Left renal pelvis (tissue), 4 donors: Measurements from ENCODE around the gene PEX7. TPM values are rescaled to one million over a fixed set of nuclear protein-coding genes. Genes with fewer than 3 reads are reported as not detected.
"Not testable (repeated sequence)": the region's sequence is repeated elsewhere in the genome, so short reads cannot be mapped to it uniquely, and the experiment has no call there.

Experiments
- DNase-seq, 4 donors: peaks; one replicate each; pipeline ENCODE4 v3.0.0-alpha.2; 2013; ENCODE audit warnings: low read depth in 4 of 4, low spot score in 3 of 4
- polyA plus RNA-seq, 4 donors: library from polyadenylated mRNA; unstranded; fragments of 120-200 nt; gene quantifications; one replicate each; pipeline ENCODE4 v1.2.1, GENCODE V29; 2013; ENCODE audit not compliant: insufficient read length in 4 of 4

The PEX7 gene, protein sequence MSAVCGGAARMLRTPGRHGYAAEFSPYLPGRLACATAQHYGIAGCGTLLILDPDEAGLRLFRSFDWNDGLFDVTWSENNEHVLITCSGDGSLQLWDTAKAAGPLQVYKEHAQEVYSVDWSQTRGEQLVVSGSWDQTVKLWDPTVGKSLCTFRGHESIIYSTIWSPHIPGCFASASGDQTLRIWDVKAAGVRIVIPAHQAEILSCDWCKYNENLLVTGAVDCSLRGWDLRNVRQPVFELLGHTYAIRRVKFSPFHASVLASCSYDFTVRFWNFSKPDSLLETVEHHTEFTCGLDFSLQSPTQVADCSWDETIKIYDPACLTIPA
- 10 to 100 TPM in 3 of 4 donors, 1 to 10 TPM in 1; 5.6 to 14.6 (median 12.3) TPM for polyA plus RNA-seq

DNA sequence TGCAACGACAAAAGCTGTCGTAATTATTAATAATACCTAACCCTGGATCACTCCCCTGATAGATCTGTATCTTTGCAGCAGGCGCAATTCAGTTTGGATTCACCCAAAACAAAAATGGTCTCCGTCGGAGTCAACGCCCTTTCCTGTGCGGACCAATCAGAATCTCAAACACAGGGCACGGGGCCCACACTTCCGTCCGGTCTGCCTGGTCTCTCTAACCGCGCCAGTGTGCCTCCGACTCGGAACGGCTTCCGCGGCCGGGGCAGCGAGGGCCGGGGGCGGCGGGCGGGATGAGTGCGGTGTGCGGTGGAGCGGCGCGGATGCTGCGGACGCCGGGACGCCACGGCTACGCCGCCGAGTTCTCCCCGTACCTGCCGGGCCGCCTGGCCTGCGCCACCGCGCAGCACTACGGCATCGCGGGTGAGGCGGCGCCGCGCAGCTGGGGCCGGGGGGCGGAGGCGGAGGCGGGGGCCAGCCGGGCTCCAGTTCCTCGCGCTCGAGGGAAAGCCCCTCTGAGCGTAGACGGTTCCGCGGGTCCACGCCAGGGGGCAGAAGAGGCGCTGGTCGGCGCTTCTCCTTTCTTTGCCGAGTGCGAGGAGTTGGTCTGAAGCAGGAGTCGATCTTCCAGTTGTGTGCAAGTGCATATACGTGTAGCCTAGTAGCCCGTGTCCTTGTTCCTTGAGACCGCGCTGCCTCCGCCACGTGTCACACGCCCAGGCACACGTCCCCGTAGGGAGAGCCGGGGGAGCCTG, at the start of gene PEX7:
TSS of gene PEX7 (plus strand) at position 217 of the 752 bp plus-strand sequence. CDS start at position 291, 74 bp downstream.
- peak; percentile 75 to 90 (median 84) for DNase-seq

DNA sequence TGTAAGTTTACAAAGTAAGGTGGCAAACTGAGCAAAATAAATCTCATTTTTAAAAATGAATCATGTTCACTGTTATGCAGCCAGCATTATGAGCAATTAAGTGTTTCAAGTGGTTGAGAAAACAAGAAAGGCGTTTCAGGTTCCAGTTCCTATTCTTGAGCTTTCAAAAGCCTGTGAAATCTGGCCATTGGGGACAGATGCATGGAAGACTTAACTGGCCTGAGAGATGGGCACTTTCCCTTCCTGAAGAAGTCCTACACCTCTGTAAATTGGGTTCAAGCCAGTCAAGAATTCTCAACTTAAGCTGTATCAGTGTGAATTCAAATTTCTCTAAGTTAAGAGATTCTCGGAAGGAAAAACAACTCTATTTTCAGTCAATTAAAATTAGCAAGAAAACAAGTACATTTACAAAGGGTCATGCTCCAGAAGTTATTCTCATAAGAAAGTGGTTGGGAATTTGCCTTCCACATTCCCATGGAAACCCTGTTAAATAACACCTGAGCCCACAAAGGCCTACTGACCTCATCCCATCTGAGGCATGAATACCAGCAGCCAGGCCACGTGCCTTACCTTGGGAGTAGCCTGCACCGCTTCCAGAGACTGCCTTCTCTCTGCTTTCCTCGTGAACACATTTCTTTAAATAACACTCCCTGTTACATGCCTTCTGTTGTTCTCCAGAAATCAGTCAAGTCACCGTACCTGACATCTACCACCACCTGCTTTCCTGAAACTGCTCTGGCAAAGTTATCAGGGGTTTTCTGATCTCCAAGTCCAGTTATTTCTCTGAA, 49.5 kb upstream of the PEX7 start:
- peak in 2 of 4 donors; percentile 32 to 51 for DNase-seq

DNA sequence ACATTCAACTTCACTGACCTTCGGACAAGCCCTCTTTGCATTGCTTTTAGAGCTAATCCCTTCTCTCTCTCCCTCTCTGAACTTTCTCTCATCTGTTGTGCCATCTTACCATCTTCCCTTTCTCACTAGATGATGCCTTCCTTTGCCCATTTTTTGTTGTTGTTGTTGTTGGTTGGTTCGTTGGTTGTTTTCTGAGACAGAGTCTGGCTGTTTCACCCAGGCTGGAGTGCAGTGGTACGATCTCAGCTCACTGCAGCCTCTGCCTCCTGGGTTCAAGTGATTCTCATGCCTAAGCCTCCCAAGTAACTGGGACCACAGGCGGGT, 49.0 kb upstream of the PEX7 start:
- DNase-seq, result no peak

DNA sequence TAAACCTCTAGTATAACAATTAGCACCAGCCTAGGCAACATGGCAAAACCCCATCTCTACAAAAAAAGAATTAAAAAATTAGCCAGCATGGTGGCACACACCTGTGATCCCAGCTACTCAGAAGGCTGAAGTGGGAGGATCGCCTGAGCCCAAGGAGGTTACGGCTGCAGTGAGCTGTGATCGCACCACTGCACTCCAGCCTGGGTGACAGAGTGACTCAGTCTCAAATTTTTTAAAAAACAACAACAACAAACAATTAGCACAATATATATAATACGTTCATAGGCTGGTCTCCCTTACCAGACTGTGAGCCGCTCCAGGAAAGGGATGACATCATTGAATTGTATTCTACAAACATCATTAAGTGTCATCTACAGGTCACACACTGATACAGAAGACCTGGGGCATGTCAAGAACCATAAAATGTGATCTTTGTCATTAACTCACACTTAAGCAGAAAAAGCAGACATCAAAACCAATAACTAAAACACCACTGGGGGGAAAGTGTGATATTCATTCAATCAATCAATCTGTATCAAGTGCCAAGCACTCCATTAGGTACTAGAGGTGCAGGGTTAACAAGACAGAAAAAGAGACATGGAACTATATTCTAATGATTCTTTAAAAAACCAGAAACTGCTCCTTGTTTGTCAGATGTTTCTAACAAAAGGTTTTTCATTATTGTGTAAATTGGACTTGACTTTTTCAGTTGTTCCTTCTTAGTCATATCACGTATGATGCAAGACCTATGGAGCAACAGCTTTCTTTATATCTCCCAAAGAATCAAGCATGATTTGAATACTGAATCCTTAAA, 48.0 kb upstream of the PEX7 start:
- DNase-seq, result no peak

DNA sequence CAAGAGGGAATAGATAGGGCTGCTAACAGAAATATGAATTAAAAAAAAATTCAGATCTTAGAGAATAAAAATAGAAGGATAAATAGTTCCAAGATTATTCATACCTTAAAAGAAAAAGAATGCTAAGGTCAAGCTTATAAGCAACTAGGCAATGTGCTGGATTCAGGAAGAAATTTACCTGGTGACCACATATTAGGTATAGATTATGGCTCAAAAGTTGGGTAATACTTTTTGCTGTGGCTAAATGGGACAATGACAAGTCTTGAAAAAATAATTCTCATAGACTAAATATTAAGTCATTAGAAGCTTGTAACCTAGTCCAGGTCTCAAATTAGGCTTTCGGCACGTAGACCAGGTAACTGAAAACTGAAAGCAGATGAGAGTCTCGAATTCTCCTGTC, 47.3 kb upstream of the PEX7 start:
- no peak for DNase-seq

DNA sequence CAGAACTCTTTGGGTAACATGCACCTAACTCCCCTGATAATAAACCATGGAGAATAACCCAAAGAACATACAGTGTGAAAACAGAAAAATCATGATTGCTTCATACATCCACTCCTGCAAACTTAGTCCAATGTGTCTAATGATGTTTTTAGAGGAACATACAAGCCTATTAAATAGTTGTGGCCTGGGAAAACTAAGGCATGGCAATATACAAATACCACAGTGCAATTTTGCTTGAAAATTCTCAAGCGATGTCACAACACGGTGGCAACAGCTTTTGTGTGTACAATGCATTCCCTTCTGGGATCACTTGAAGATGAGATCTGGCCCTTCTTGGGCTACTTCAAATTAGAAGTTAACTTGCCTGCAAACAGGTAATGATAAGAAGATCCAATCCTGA, 46.8 kb upstream of the PEX7 start:
- DNase-seq, result no peak

DNA sequence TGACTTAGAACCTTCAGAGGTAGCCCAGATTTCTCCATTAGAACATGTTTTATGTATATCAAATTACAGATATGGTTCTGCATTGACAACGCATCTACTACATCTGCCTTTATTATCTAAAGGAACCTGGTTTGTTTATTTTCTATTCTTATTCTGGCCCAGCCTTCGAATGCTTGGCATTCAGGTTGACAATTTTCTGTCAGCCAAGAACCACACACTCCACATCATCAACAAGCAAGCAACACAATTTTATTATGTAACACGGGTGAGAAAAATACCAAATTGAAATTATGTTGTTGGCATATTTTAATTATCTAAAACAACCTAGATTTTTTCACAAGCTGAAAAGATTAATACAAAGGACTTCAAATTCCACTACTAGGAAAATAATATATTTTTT, 44.7 kb upstream of the PEX7 start:
- DNase-seq, result no peak

DNA sequence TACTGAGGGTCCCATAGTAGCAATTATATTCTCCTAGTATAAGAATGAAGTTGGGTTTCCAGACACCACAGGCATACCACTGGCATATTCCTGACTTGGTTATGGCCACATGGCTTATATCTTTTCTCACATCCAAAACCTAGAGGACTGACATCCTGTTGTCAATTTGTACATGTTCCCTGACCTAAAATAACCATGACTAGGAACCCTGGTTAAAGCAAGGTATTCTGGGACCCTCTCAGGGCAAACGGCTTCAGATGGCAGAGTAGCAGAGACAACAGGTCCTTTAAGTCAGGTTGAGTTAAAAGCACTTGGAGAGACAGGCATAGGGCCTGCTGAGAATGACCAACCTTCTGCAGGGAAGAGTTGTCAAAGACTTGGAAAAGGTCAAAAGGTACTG, 42.7 kb upstream of the PEX7 start:
- DNase-seq, result no peak

DNA sequence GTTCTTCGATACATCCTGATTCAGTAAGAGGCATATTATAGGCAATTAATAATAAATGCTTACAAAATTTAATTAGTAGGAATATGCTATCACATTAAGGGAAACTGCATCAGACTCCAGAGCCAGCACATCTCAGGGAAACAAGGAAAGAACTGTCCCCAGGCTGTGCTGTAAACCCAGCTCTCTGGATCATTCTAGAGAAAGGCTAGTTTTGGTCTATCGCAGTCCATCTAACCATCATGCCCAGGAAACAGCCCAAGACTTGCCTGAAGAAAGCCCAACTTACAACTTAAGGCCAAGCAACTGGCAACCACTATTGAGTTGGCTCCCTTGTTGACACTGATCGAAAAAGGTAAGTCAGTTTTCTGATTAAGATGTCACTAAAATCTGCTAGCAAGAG, 41.4 kb upstream of the PEX7 start:
- DNase-seq, result no peak

DNA sequence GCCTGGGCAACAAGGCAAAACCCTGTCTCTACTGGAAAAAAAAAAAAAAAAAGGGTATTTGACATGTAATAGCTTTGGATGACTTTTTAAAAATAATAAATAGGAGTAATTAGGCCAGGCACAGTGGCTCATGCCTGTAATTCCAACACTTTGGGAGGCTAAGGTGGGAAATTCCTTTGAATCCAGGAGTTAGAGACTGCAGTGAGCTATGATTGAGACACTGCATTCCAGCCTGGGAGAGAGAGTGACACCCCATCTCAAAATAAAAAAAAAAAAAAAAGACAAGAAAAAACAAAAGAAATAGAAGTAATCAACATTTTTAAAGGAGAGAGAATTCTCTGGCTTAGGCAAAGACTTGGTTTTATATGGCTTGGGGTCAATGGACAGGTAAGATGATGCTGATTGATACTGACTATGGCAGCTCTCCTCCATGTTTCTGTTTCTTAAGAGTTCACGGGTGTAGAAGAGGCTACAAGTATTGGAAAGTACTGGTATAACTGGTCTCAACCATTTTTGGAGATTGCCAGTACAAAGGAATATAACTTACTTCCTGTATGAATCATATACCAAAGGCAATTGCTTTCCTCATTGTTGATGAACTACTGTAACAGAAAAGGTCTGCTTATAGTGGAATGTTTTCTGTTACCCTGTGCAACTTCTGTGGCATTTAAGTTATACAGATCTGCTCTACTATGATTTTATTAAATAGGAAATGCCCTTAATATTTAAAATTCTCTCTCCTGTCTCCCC, 40.2 kb upstream of the PEX7 start:
- no peak for DNase-seq

DNA sequence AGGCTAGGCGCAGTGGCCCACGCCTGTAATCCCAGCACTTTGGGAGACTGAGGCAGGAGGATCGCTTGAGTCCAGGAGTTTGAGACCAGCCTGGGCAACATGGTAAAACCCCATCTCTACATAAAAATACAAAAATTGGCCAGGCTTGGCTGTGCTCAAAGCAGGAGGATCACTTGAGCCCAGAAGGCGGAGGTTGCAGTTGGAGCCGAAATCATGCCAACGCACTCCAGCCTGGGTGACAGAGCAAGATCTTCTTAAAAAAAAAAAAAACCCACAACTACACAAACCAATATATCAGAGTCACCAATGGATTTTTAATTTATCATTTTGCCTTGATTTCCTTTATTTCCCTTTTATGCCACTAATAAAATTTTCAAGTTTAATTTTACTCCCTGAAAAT, 39.4 kb upstream of the PEX7 start:
- no peak for DNase-seq

DNA sequence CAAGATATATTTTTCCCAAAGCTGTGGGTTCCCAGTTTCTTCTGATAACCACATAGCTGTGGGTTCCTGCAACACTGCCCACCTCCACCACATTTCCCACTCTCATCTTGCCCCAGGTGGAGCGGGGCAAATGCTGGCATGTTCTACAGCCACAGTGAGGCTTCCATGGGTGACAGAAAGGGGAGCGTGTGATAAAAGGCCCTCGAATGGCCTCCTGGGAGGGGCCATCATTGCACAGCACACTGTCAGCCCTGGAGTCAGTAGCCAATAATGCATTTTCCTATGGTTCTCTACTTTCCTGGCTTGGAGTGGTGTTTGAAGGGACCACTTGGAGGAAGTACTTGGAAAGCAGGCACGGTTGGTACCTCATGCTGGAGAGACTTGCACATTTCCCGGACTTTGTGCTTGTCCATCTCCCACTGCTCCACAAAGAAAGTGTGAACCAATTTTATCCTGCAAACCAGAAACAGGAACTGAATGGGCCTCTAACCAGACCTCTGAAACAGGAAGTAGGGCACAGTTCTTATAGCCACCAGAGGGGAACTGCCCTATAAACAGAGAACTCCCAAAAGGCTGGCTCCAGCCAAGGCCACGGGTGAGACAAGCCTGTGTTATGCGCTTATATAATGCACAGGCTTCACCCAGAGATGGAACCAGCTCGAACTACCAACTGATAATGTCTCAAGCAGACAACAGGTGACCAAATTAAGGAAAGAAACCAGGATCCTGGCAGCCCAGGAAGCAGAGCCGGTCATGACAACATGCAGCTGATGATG, 38.7 kb upstream of the PEX7 start:
- no peak for DNase-seq

DNA sequence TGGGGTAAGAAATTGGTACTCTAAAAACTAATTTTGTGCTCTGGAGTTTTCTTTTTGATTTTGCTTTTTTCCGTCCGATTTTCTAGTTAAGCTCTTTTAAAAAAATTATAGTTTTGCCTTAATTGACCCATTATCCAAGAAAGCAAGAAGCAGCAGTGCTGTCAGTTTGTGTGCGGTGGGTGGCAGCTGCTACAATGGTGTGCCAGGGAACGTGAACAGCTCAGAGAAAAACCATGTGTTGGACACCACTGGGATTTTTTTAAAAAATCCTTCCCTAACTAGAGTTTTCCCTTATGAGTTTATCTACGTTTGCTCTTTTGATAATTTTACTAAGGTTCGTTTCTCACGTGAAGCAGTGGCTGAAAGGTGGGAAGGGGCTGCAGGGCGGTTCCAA, 38.1 kb upstream of the PEX7 start:
- no peak for DNase-seq

DNA sequence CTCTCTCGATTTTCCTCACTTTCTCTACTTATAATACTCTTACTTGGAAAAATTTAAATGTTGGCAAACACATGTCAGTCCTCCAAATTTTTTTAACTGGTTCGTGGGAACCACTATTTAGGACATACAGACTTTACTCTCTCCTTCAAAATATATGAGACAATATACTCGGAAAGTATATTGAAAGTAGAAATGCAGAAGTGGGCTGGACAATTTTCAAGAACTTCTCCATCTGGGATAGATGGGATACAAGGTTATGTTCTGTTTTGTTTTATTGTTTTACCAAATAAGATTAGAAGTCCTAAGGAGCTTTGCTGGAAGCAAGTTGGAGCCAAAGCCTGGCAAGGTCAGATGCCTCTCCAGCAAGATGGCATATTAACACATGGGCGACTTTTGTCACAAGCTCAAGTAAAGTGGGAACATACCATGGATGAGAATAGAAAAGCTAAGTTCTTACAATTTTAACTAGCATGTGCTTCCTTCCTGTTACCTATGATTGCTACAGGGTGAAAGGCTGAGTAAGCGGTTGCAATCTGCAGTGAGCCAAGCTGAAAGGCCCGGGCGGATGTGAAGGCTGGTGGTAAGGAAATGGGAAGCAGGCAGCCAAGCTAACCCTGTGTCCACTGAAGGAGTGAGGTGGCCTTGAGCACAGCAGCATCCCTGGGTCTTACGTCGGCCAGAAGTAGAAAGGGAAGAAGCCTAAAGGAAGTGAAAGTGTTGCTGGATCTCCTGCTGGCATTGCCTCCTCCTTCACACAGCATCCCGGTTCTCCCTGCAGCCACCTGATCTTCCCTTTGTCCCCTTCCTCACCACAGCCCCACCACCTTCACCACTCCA, 37.3 kb upstream of the PEX7 start:
- no peak for DNase-seq

DNA sequence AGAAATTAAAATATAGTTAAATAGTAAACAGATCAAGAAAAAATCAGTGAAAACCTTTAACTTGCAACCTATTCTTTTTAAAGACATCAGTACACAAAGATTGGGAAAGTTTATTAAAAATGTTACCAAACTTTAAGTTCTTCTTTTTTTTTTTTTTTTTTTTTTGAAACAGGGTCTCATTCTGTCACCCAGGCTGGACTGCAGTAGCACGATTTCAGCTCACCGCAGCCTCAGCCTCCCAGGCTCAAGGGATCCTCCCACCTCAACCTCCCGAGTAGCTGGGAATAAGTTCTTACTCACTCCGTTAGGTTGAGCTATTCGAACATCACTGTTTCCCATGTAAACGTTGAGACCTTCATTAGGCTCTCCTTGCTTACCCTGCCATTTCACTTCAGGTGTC, 35.7 kb upstream of the PEX7 start:
- DNase-seq, result no peak

DNA sequence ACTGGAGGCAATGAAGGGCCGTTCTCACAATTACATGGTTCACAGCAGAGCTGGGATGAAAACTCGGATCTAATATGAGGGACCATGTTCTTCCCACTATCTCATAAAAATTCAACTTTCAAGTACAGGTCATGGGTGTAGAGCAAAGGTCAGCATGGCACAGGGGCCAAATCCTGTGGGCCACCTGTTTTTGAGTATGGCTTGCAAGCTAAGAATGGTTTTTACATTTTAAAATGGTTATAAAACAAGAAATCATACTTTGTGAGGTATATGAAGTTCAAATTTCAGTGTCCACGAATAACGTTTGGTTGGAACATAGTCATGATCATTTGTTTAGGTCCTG, 34.7 kb upstream of the PEX7 start:
- DNase-seq, result no peak

DNA sequence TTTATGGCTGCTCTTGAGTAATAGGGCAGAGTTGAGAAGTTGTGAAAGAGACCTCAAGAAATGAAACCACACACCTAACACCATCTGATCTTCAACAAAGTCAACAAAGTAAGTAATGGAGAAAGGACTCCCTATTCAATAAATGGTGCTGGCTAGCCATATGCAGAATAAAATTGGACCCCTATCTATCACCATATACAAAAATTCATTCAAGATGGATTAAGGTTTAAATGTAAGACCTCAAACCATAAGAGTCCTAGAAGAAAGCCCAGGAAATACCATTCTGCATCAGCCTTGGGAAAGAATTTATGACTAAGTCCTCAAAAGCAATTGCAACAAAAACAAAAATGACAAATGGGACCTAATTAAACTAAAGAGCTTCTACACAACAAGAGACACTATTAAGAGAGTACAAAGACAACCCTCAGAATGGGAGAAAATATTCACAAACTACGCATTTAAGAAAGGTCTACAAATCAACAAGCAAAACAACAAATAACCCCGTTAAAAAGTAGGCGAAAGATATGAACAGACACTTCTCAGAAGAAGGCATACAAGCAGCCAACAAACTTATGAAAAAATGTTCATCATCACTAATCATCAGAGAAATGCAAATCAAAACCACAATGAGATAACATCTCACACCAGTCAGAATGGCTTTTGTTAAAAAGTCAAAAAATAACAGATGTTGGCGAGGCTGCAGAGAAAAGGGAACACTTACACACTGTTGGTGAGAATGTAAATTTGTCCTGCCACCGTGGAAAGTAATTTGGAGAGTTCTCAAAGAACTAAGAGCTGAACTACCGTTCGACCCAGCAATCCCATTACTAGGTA, 34.1 kb upstream of the PEX7 start:
- DNase-seq, result no peak

DNA sequence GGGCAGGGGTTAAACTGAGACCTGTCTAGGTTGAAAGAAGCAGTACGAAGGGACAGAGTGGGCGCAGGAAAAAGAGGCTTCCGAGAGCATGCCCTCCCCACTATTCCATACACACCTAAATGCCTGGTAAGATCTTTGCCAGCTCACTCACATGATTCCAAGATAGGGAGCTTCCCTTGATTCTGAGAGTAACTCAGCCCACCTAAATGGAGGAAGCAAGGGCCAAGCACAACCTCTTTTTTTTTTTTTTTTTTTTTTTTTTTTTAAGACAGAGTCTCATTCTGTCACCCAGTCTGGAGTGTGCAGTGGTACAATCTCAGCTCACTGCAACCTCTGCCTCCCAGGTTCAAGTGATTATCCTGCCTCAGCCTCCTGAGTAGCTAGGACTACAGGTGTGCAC, 33.0 kb upstream of the PEX7 start:
- not testable (repeated sequence) for DNase-seq
